ENCODE results near the gene MRGPRX4. TPM values are rescaled to one million over a fixed set of nuclear protein-coding genes. Genes with fewer than 3 reads are reported as not detected.
"Not testable (repeated sequence)": the region's sequence is repeated elsewhere in the genome, so short reads cannot be mapped to it uniquely, and the experiment has no call there.

MRGPRX4 gene
- not detected for total RNA-seq

GRCh38 chr11:18172666-18173065 is at the start of gene MRGPRX4:
Gene MRGPRX4 (plus strand): TSS chr11:18172837. CDS start chr11:18173257, 420 bp downstream.
- intact Hi-C loops (cut with DNase I) = no loop called here
- ATAC-seq (no peak), DNase-seq (ENCODE audit: low spot score) (no peak)

- ATAC-seq; DNase-seq (ENCODE audit: low spot score); intact Hi-C loops (cut with DNase I): not testable (repeated sequence)
Measured at GRCh38 chr11:18131115-18131514, 41.5 kb upstream of the MRGPRX4 start.

GRCh38 chr11:18132341-18132740 is 40.3 kb upstream of the MRGPRX4 start, which contains the start of gene MRGPRX3:
Gene MRGPRX3 (plus strand): TSS chr11:18132571. CDS start chr11:18137203, 4,632 bp downstream.
- intact Hi-C loops (cut with DNase I) = no loop called here
- DNase-seq (ENCODE audit: low spot score) (no peak), ATAC-seq (no peak)

GRCh38 chr11:18135308-18135707 is 37.3 kb upstream of the MRGPRX4 start:
- ATAC-seq (no peak), DNase-seq (ENCODE audit: low spot score) (no peak)
- intact Hi-C loops (cut with DNase I) = loop anchor here (5.0 kb wide), 1 partner anchor 697 kb away; no protein-coding TSS in a partner anchor

- ATAC-seq (no peak), DNase-seq (ENCODE audit: low spot score) (no peak)
- intact Hi-C loops (cut with DNase I) = loop anchor here (5.0 kb wide), 1 partner anchor 695 kb away; no protein-coding TSS in a partner anchor
Measured at GRCh38 chr11:18137186-18137800, 35.3 kb upstream of the MRGPRX4 start.

- intact Hi-C loops (cut with DNase I) = no loop called here
- no peak for ATAC-seq
Measured at GRCh38 chr11:18140145-18140544, 32.5 kb upstream of the MRGPRX4 start.

GRCh38 chr11:18144243-18144642 is 28.4 kb upstream of the MRGPRX4 start:
- DNase-seq (ENCODE audit: low spot score) (no peak), ATAC-seq (no peak)
- intact Hi-C loops (cut with DNase I) = no loop called here

More at GRCh38 chr11:18140145-18140544, 32.5 kb upstream of the MRGPRX4 start:
- no peak for DNase-seq (ENCODE audit: low spot score)

GRCh38 chr11:18145025-18145424 is 27.6 kb upstream of the MRGPRX4 start:
- intact Hi-C loops (cut with DNase I) = no loop called here
- DNase-seq (ENCODE audit: low spot score) = no peak
- no peak for ATAC-seq

GRCh38 chr11:18145837-18146236 is 26.8 kb upstream of the MRGPRX4 start:
- DNase-seq (ENCODE audit: low spot score) (no peak), ATAC-seq (no peak)
- intact Hi-C loops (cut with DNase I) = no loop called here

- ATAC-seq = no peak
- DNase-seq (ENCODE audit: low spot score) = no peak
- intact Hi-C loops (cut with DNase I) = no loop called here
Measured at GRCh38 chr11:18151581-18151980, 21.1 kb upstream of the MRGPRX4 start.

- DNase-seq (ENCODE audit: low spot score) = no peak
- no peak for ATAC-seq
- intact Hi-C loops (cut with DNase I) = no loop called here
Measured at GRCh38 chr11:18168372-18168771, 4.3 kb upstream of the MRGPRX4 start.

GRCh38 chr11:18171377-18172000 is 1.1 kb upstream of the MRGPRX4 start:
- DNase-seq (ENCODE audit: low spot score) (no peak), ATAC-seq (no peak)
- intact Hi-C loops (cut with DNase I) = no loop called here

GRCh38 chr11:18173225-18173866 is 709 bp downstream of the MRGPRX4 start:
- intact Hi-C loops (cut with DNase I) = no loop called here
- DNase-seq (ENCODE audit: low spot score) (no peak), ATAC-seq (no peak)

- ATAC-seq (no peak), DNase-seq (ENCODE audit: low spot score) (no peak)
- intact Hi-C loops (cut with DNase I) = no loop called here
Measured at GRCh38 chr11:18188796-18189195, 16.2 kb downstream of the MRGPRX4 start.

- ATAC-seq; DNase-seq (ENCODE audit: low spot score); intact Hi-C loops (cut with DNase I): not testable (repeated sequence)
Measured at GRCh38 chr11:18189476-18190245, 17.0 kb downstream of the MRGPRX4 start.

- intact Hi-C loops (cut with DNase I) = no loop called here
- no peak for DNase-seq (ENCODE audit: low spot score)
- no peak for ATAC-seq
Measured at GRCh38 chr11:18191376-18191775, 18.7 kb downstream of the MRGPRX4 start.

- intact Hi-C loops (cut with DNase I) = no loop called here
- DNase-seq (ENCODE audit: low spot score) (no peak), ATAC-seq (no peak)
Measured at GRCh38 chr11:18193010-18193409, 20.4 kb downstream of the MRGPRX4 start.

GRCh38 chr11:18196532-18196931 is 23.9 kb downstream of the MRGPRX4 start:
- ATAC-seq (no peak), DNase-seq (ENCODE audit: low spot score) (no peak)
- intact Hi-C loops (cut with DNase I) = no loop called here

- intact Hi-C loops (cut with DNase I); DNase-seq (ENCODE audit: low spot score); ATAC-seq: not testable (repeated sequence)
Measured at GRCh38 chr11:18197738-18198137, 25.1 kb downstream of the MRGPRX4 start.
